H1 (cell line): ENCODE results near the gene SRRT. TPM values are rescaled to one million over a fixed set of nuclear protein-coding genes. Genes with fewer than 3 reads are reported as not detected.

Experiments used
- BACH1 ChIP-seq: IDR thresholded peaks from 2 replicates; pipeline ENCODE4 v1.6.1; 2012; ENCODE audit warnings: low read length, improper control_type of control experiment
- BCL11A ChIP-seq, 2 experiments: IDR thresholded peaks; one replicate each; pipeline ENCODE4 v1.6.1; 2011; ENCODE audit warnings: low read depth in 2 of 2, low read length in 2 of 2, mild to moderate bottlenecking in 2 of 2
- BRCA1 ChIP-seq: IDR thresholded peaks from 2 replicates; pipeline ENCODE4 v1.6.1; 2012; ENCODE audit warnings: low read depth, low read length, improper control_type of control experiment
- CBX5 ChIP-seq: fragments of 300-800, 300-1000 bp; sonication (generic); IDR thresholded peaks from 2 replicates; pipeline ENCODE4 v1.7.1; 2016; ENCODE audit warnings: antibody characterized with exemption, low read length, low read depth
- CHD1 ChIP-seq: IDR thresholded peaks from 2 replicates; pipeline ENCODE4 v1.6.1; 2012; ENCODE audit warnings: low read depth, low read length, improper control_type of control experiment
- CREB1 ChIP-seq: IDR thresholded peaks from 2 replicates; pipeline ENCODE4 v1.6.1; 2012; ENCODE audit warnings: inconsistent platforms
- CTBP2 ChIP-seq: IDR thresholded peaks from 2 replicates; pipeline ENCODE4 v1.7.0; 2011; ENCODE audit warnings: borderline replicate concordance, mild to moderate bottlenecking, moderate library complexity, mixed read lengths, low read length; ENCODE audit not compliant: insufficient read depth, insufficient read length
- EGR1 ChIP-seq: IDR thresholded peaks from 2 replicates; pipeline ENCODE4 v1.6.1; 2011; ENCODE audit warnings: low read depth, low read length, borderline replicate concordance
- EZH2 ChIP-seq: fragments of 200-600 bp; sonication (generic); IDR thresholded peaks from 2 replicates; pipeline ENCODE4 v1.7.1; 2012; ENCODE audit warnings: low read depth, mild to moderate bottlenecking, moderate library complexity, low read length, inconsistent platforms; ENCODE audit not compliant: severe bottlenecking
- FOSL1 ChIP-seq: IDR thresholded peaks from 2 replicates; pipeline ENCODE4 v1.6.1; 2011; ENCODE audit warnings: mild to moderate bottlenecking, low read depth, low read length, moderate library complexity; ENCODE audit not compliant: insufficient read depth
- GABPA ChIP-seq: IDR thresholded peaks from 2 replicates; pipeline ENCODE4 v1.6.1; 2011; ENCODE audit warnings: mild to moderate bottlenecking, low read length, moderate library complexity, borderline replicate concordance; ENCODE audit not compliant: insufficient read depth
- GTF2F1 ChIP-seq: IDR thresholded peaks from 2 replicates; pipeline ENCODE4 v1.6.1; 2012; ENCODE audit warnings: low read depth, low read length, improper control_type of control experiment, borderline replicate concordance
- KDM1A ChIP-seq: fragments of 200-600, 300-600 bp; sonication (generic); IDR thresholded peaks from 2 replicates; pipeline ENCODE4 v1.7.1; 2016; ENCODE audit warnings: mild to moderate bottlenecking, low read length, borderline replicate concordance
- KDM5A ChIP-seq: fragments of 200-600 bp; IDR thresholded peaks from 2 replicates; pipeline ENCODE4 v1.7.1; 2012; ENCODE audit warnings: mild to moderate bottlenecking, low read length, inconsistent platforms, mixed read lengths
- NANOG ChIP-seq: IDR thresholded peaks from 2 replicates; pipeline ENCODE4 v1.6.1; 2011; ENCODE audit warnings: low read length, low read depth, mild to moderate bottlenecking, inconsistent platforms; ENCODE audit not compliant: insufficient read depth, poor library complexity, severe bottlenecking
- NRF1 ChIP-seq: IDR thresholded peaks from 2 replicates; pipeline ENCODE4 v1.6.1; 2011; ENCODE audit warnings: mild to moderate bottlenecking, low read depth, low read length, improper control_type of control experiment
- POLR2A ChIP-seq, 2 experiments: IDR thresholded peaks; 1 replicate in 1 of 2; 2 replicates in 1 of 2; pipeline ENCODE4 v1.6.1; 2011; ENCODE audit warnings: low read depth in 2 of 2, low read length in 2 of 2, mild to moderate bottlenecking in 2 of 2; ENCODE audit errors: control extremely low read depth in 1 of 2
- SAP30 ChIP-seq: fragments of 300-600 bp; sonication (generic); IDR thresholded peaks from 2 replicates; pipeline ENCODE4 v1.7.1; 2012; ENCODE audit warnings: low read length, moderate library complexity, mild to moderate bottlenecking, inconsistent platforms; ENCODE audit not compliant: insufficient read depth, insufficient replicate concordance
- TCF12 ChIP-seq: IDR thresholded peaks from 2 replicates; pipeline ENCODE4 v1.6.1; 2011; ENCODE audit warnings: low read depth, mild to moderate bottlenecking, low read length
- ZNF274 ChIP-seq: IDR thresholded peaks from 2 replicates; pipeline ENCODE4 v1.7.0; 2012; ENCODE audit warnings: low read length, borderline replicate concordance; ENCODE audit errors: extremely low read depth
- polyA plus RNA-seq, 7 experiments: library from polyadenylated mRNA; depleted of rRNA in 3 of 7; stranded (reverse) in 5 of 7; unstranded in 2 of 7; fragments of >200 nt in 5 of 7; fragments of 200-250 nt in 2 of 7; gene quantifications; 1 replicate in 5 of 7; 2 replicates in 1 of 7; 4 replicates in 1 of 7; pipeline versions ENCODE4 v1.2.1 to v1.2.3, GENCODE V29; 2011 to 2013; ENCODE audit warnings: missing spikeins in 2 of 7, mixed read lengths in 2 of 7
- total RNA-seq: library from RNA; stranded (reverse); fragmentation: NEBNext Ultra II Directional; extraction: Animal tissue kit (Norgen Biotek cat#: 25700); gene quantifications from 2 replicates; pipeline ENCODE4 v1.2.1, GENCODE V29; 2021
- TF ChIP-seq, protein P1 (sequence below): IDR thresholded peaks from 2 replicates; pipeline ENCODE4 v1.6.1; 2011; ENCODE audit warnings: low read length, improper control_type of control experiment
- TF ChIP-seq, protein P2 (sequence below): IDR thresholded peaks from 2 replicates; pipeline ENCODE4 v1.6.1; 2011; ENCODE audit warnings: low read depth, mild to moderate bottlenecking, low read length; ENCODE audit not compliant: insufficient read depth
- TF ChIP-seq, protein P3 (sequence below): IDR thresholded peaks from 2 replicates; pipeline ENCODE4 v1.6.1; 2012; ENCODE audit warnings: inconsistent platforms

SRRT gene
- total and polyA plus RNA-seq, 2 of the 8 experiments (the other 6 are each of a cell fraction or from before 2014, with no cell fraction given) = 66.7 to 237 TPM

DNA sequence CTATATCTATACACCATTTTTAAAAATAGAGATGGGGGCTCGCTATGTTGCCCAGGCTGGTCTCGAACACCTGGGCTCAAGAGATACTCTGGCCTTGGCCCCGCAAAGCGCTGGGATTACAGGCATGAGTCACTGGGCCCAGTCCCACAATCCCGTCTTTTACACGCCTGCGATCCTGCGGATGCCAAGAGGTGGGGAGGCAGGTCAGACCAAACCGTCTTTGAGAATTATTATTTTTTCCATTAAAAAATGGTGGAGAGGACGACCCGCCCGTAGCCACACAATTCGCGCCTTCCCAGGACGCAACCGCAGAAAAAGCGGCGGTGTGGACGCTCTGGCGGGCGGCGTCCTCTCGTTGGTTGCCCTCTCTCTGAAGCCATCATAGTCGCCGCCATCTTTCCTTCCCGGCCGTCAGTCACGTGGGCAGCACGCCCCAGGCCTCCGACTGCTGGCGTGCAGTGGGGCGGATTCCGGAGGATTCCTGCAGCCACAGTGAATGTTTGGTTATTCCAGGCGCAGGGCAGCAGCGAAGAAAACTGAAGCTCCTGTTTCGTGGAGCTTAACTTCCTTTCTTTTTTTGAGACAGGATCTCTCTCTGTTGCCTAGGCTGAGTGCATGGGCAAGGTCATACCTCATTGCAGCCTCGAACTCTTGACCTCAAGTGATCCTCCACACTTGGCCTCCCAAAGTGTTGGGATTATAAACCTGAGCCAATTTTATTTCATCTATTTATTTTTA lies 37.6 kb upstream of the SRRT start (continued):
- TF ChIP-seq, protein P1, sequence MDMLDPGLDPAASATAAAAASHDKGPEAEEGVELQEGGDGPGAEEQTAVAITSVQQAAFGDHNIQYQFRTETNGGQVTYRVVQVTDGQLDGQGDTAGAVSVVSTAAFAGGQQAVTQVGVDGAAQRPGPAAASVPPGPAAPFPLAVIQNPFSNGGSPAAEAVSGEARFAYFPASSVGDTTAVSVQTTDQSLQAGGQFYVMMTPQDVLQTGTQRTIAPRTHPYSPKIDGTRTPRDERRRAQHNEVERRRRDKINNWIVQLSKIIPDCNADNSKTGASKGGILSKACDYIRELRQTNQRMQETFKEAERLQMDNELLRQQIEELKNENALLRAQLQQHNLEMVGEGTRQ = peak; percentile 96
- TF ChIP-seq SAP30 (no peak), CTBP2 (no peak), GTF2F1 (no peak), CHD1 (peak; percentile 54; the same call in 1 of the 2 replicates), BRCA1 (no peak; the same call in 1 of the 2 replicates), GABPA (no peak), FOSL1 (no peak), POLR2A (IDR thresholded peaks at IDR 0.05; ENCODE audit: control extremely low read depth in 1 of 2, low read depth in 2 of 2, low read length in 2 of 2) (no peak; a peak in 1 of 3 replicates), BACH1 (no peak), EGR1 (no peak), CBX5 (no peak), TCF12 (no peak), NANOG (no peak), BCL11A (IDR thresholded peaks at IDR 0.05; ENCODE audit: low read depth in 2 of 2, low read length in 2 of 2) (no peak), EZH2 (no peak), NRF1 (no peak), CREB1 (peak; percentile 81), KDM5A (no peak), KDM1A (peak; percentile 28; the same call in 1 of the 2 replicates), ZNF274 (no peak)
- TF ChIP-seq, protein P2, sequence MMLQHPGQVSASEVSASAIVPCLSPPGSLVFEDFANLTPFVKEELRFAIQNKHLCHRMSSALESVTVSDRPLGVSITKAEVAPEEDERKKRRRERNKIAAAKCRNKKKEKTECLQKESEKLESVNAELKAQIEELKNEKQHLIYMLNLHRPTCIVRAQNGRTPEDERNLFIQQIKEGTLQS = peak; percentile 63
- TF ChIP-seq, protein P3, sequence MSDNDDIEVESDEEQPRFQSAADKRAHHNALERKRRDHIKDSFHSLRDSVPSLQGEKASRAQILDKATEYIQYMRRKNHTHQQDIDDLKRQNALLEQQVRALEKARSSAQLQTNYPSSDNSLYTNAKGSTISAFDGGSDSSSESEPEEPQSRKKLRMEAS = peak; percentile 96
